SK-N-MC (cell line): Measurements from ENCODE around the gene ZNF708.
"Not testable (repeated sequence)": the region's sequence is repeated elsewhere in the genome, so short reads cannot be mapped to it uniquely, and the experiment has no call there.

Experiments
- DNase-seq: peaks from one replicate; pipeline ENCODE4 v3.0.0-alpha.2; 2011; ENCODE audit warnings: low read depth, low spot score
- H3K27ac ChIP-seq: fragments of 200-600 bp; sonication (generic); 2 replicates; pipeline ENCODE4 v1.5.1; 2016; ENCODE audit warnings: mixed run types
- H3K36me3 ChIP-seq: fragments of 200-600 bp; sonication (generic); 2 replicates; pipeline ENCODE4 v1.6.1; 2017; ENCODE audit warnings: antibody characterized with exemption, low read length, mixed read lengths; ENCODE audit not compliant: insufficient read depth
- H3K4me3 ChIP-seq: fragments of 200-600 bp; sonication (generic); 2 replicates; pipeline ENCODE4 v1.5.1; 2016
- H3K9ac ChIP-seq: fragments of 200-600 bp; sonication (generic); 2 replicates; pipeline ENCODE4 v1.8.0; 2017; ENCODE audit warnings: mixed run types, mixed read lengths; ENCODE audit not compliant: insufficient read length
- H3K9me3 ChIP-seq: fragments of 200-600 bp; sonication (generic); 2 replicates; pipeline ENCODE4 v1.6.1; 2017; ENCODE audit warnings: low read depth, mild to moderate bottlenecking, antibody characterized with exemption, low read length, moderate library complexity, mixed read lengths
- EZH2 ChIP-seq: fragments of 200-600 bp; sonication (generic); IDR thresholded peaks from one replicate; pipeline ENCODE4 v1.6.1; 2017; ENCODE audit warnings: antibody characterized with exemption
- FOXP2 ChIP-seq: optimal IDR thresholded peaks from 2 replicates; pipeline ENCODE3; 2011; ENCODE audit warnings: mild to moderate bottlenecking, moderate library complexity; ENCODE audit not compliant: insufficient read depth; ENCODE audit errors: extremely low read length, control extremely low read depth
- POLR2AphosphoS5 ChIP-seq: IDR thresholded peaks from 2 replicates; pipeline ENCODE4 v1.6.1; 2012; ENCODE audit warnings: mild to moderate bottlenecking, low read depth, low read length, borderline replicate concordance

Gene ZNF708

DNA sequence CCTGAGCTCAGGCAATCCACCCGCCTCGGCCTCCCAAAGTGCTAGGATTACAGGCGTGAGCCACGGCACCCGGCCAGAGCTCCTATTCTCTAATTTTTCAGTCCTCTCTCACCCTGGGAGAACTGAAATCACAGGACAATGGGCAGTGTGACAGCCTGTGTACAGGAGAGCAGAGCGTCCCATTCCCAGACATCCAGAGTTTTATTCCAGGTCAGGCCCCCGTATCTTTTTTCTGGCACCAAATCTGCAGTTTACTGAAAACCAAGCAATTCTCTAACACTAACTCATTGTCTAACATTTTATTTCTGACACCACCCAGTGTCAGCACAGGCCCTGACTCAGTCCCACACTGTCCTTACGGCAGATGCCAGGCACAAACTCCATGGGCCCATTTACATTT is 6.7 kb downstream of the ZNF708 start:
- Histone ChIP-seq H3K36me3 (peaks cover 14% of the 10 kb centered on the region), H3K9ac (no peak overlapping the region), H3K4me3 (no peak overlapping the region), H3K9me3 (0 out of 2 replicates have a peak, but pooled peaks cover 4% of the 10 kb centered on the region), H3K27ac (no peak overlapping the region)
- DNase-seq, result no peak
- no peak for TF ChIP-seq FOXP2
- TF ChIP-seq POLR2AphosphoS5, result no peak
- TF ChIP-seq EZH2, result no peak

- no peak for TF ChIP-seq POLR2AphosphoS5
- TF ChIP-seq EZH2, result no peak
- no peak for TF ChIP-seq FOXP2
- Histone ChIP-seq H3K36me3 (peaks cover 11% of the 10 kb centered on the region), H3K9me3 (0 out of 2 replicates have a peak, but pooled peaks cover 4% of the 10 kb centered on the region), H3K27ac (no peak overlapping the region), H3K9ac (no peak overlapping the region), H3K4me3 (no peak overlapping the region)
- no peak for DNase-seq
Measured at GRCh38 chr19:21321996-21322395, 7.2 kb downstream of the ZNF708 start.

GRCh38 chr19:21321134-21321533 is 8.1 kb downstream of the ZNF708 start:
- Histone ChIP-seq H3K9ac (no peak overlapping the region), H3K36me3 (peaks cover 5% of the 10 kb centered on the region), H3K27ac (no peak overlapping the region), H3K4me3 (no peak overlapping the region), H3K9me3 (0 out of 2 replicates have a peak, but pooled peaks cover 1% of the 10 kb centered on the region)
- TF ChIP-seq EZH2 (no peak), POLR2AphosphoS5 (no peak), FOXP2 (no peak)
- no peak for DNase-seq

- no peak for DNase-seq
- no peak overlapping the region for H3K9ac ChIP-seq
- H3K27ac ChIP-seq, result no peak overlapping the region
- H3K36me3 ChIP-seq, result no peaks in the 10 kb centered on the region; the same call in 1 of the 2 replicates
- no peak for TF ChIP-seq EZH2
- TF ChIP-seq POLR2AphosphoS5, result no peak
- no peak for TF ChIP-seq FOXP2
- no peak overlapping the region for H3K4me3 ChIP-seq
- H3K9me3 ChIP-seq, result no peaks in the 10 kb centered on the region
Measured at GRCh38 chr19:21317821-21318220, 11.4 kb downstream of the ZNF708 start.

GRCh38 chr19:21314676-21315075 is 14.5 kb downstream of the ZNF708 start:
- Histone ChIP-seq H3K9ac (no peak overlapping the region), H3K9me3 (no peaks in the 10 kb centered on the region), H3K36me3 (peaks cover 8% of the 10 kb centered on the region), H3K4me3 (no peak overlapping the region), H3K27ac (no peak overlapping the region)
- no peak for DNase-seq
- TF ChIP-seq EZH2 (no peak), FOXP2 (no peak), POLR2AphosphoS5 (no peak)

DNA sequence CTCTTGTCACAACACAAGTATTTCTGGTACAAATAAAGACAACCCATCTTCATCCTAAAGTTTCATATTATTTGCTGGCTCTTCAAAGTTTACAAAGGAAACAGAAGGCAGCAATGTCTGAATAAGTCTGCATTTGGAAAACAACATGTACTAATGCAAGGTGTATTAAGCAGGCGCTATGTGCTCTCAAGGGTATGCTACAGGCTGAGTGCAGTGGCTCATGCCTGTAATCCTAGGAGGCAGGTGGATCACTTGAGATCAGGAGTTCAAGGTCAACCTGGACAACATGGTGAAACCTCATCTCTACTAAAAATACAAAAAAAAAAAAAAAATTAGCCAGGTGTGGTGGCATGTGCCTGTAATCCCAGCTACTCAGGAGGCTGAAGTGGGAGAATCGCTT is 16.4 kb downstream of the ZNF708 start:
- not testable (repeated sequence) for H3K4me3 ChIP-seq, H3K9ac ChIP-seq, DNase-seq, H3K9me3 ChIP-seq, H3K27ac ChIP-seq
- H3K36me3 ChIP-seq, result peaks cover 17% of the 10 kb centered on the region

GRCh38 chr19:21308773-21309172 is 20.4 kb downstream of the ZNF708 start:
- Histone ChIP-seq H3K9me3 (0 out of 2 replicates have a peak, but pooled peaks cover 4% of the 10 kb centered on the region), H3K36me3 (peaks cover 40% of the 10 kb centered on the region), H3K9ac (no peak overlapping the region), H3K27ac (no peak overlapping the region), H3K4me3 (no peak overlapping the region)
- TF ChIP-seq FOXP2, result no peak
- no peak for TF ChIP-seq EZH2
- TF ChIP-seq POLR2AphosphoS5, result no peak
- DNase-seq, result no peak

- H3K9ac ChIP-seq, H3K27ac ChIP-seq, H3K9me3 ChIP-seq, H3K4me3 ChIP-seq, DNase-seq: not testable (repeated sequence)
- peaks cover 40% of the 10 kb centered on the region for H3K36me3 ChIP-seq
Measured at GRCh38 chr19:21306881-21307479, 22.2 kb downstream of the ZNF708 start.

GRCh38 chr19:21293768-21294167 is 35.4 kb downstream of the ZNF708 start:
- H3K36me3 ChIP-seq, result peaks cover 32% of the 10 kb centered on the region
- H3K4me3 ChIP-seq, H3K27ac ChIP-seq, H3K9me3 ChIP-seq, DNase-seq, H3K9ac ChIP-seq: not testable (repeated sequence)
